Measurements from ENCODE around the gene SAGE1. TPM values are rescaled to one million over a fixed set of nuclear protein-coding genes. Genes with fewer than 3 reads are reported as not detected.
A peak's percentile ranks its signal among the peaks of the same experiment; 100 is the strongest.
"Not testable (repeated sequence)": the region's sequence is repeated elsewhere in the genome, so short reads cannot be mapped to it uniquely, and the experiment has no call there.

SAGE1 gene
- total RNA-seq (2014; rRNA removed; shearing (Covaris generic)) = not detected in 2 replicates

DNA sequence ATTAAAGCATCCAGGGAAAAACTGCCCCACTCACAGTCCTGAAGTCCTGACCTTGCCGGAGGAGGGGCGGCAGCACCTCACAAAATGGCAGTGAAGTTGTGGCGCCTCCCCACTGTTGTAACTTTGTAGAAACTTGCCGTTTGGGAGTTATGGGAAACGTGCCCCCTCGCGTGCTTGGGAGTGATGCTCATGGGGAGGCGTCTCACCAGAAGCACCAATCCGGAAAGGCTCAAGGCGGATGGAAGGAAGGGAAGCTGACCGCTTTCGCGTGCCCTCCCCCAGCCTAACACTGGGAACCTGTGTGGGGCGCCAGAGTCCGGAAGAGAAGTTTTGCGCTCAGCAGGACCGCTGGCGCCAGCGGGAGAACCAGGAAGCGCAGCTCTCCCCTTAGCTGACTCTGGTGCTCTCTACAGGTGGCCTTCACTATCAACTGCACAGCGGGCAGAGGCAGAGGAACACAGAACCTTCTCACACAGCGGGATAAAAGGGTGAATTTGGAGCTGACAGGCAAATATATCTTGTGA, at the start of gene SAGE1, which contains the start of gene CT45A10:
Gene SAGE1 (plus strand): TSS at position 423 of the 524 bp plus-strand sequence. CDS start 2,527 bp downstream, outside the sequence.
Gene CT45A10 (minus strand): TSS at position 151 of the 524 bp plus-strand sequence. CDS start 8,100 bp downstream, outside the sequence.
- no peak for DNase-seq (ENCODE audit: low read depth)

GRCh38 chrX:135854438-135854837, 39.1 kb upstream of the SAGE1 start, which contains the start of gene CT45A8:
TSS of gene CT45A8 (minus strand) at chrX:135854538. CDS start at chrX:135850783, 3,755 bp downstream.
- not testable (repeated sequence) for DNase-seq (ENCODE audit: low read depth)

DNA sequence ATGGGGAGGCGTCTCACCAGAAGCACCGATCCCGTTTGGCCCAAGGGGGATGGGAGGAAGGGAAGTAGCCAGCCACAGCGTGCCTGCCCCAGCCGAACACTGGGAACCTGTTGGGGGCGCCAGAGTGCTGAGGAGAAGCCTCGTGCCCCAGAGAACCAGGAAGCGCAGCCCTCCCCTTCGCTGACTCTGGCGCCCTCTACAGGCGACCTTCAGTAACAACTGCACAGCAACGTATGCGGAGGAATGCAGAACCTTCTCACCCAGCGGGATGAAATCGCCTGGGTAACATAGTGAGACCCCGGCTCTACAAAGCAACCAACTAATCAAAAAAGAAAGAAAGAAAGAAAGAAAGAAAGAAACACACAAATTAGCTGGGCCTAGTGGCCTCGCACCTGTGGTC, 21.8 kb upstream of the SAGE1 start, which contains the start of gene CT45A9:
Gene CT45A9 (minus strand): TSS at position 101 of the 400 bp plus-strand sequence. CDS start 3,751 bp downstream, outside the sequence.
- not testable (repeated sequence) for DNase-seq (ENCODE audit: low read depth)

DNA sequence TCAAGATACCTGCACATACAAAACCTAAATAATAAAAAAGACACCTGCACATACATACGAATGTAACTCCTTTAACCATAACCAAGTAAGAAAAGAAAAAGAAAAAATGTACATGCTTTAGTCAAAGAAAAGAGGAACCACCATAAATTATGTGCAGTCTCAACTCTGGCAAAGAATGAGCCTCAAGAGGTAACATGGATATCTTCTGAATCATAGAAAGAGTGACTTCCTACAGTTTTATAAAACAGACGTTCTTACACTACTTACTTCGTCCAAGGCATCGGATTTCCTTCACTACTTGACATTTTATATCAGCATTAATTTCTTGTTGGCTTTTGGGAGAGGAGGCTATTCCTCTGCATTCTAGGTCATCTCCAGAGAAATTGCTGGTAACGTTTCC, 10.8 kb upstream of the SAGE1 start:
- not testable (repeated sequence) for DNase-seq (ENCODE audit: low read depth)

DNA sequence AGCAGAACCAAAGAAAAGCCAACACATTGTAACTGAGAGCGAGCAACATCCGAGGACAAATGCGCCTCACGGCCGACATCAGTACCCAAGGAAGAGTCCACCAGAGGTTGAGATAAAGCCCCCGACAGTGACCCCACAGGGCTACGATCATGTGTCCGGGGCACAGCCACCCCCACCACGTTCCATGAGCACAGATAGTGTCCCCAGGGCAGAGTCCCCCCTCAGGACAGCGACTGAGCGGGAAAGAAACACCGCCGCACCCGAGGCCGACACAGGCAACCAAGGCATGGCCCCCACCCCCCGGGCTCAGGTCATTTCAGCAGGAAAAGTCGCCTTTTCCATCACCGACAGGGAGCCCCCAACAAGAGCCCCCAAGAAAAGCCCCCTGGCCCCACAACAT, 5.3 kb upstream of the SAGE1 start:
- DNase-seq (ENCODE audit: low read depth) = not testable (repeated sequence)

DNA sequence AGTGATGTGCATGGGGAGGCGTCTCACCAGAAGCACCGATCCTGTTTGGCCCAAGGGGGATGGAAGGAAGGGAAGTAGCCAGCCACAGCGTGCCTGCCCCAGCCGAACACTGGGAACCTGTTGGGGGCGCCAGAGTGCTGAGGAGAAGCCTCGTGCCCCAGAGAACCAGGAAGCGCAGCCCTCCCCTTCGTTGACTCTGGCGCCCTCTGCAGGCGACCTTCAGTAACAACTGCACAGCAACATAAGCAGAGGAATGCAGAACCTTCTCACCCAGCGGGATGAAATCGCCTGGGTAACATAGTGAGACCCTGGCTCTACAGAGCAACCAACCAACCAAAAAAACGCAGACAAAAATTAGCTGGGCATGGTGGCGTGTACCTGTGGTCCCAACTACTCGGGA, 4.5 kb upstream of the SAGE1 start:
- DNase-seq (ENCODE audit: low read depth) = peak; percentile 35

- DNase-seq (ENCODE audit: low read depth) = no peak
These were observed 3.4 kb upstream of the SAGE1 start for GRCh38 chrX:135890087-135890585.

DNA sequence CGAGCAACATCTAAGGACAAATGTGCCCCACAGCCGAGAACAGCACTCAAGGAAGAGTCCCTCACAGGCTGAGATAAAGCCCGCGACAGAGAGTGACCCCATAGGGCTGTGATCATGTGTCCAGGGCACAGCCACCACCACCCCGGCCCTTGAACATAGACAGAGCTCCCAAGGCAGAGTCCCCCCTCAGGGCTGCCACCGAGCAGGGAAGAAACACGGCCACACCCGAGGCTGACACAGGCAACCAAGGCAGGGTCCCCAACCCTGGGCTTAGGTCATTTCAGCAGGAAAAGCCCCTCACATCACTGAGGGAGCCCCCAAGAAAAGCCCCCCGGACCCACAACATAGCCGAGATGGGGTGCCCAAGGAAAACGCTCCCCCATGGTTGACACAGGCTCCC, 735 bp upstream of the SAGE1 start:
- no peak for DNase-seq (ENCODE audit: low read depth)

- no peak for DNase-seq (ENCODE audit: low read depth)
These were observed 16.7 kb downstream of the SAGE1 start for GRCh38 chrX:135910251-135910650.

DNA sequence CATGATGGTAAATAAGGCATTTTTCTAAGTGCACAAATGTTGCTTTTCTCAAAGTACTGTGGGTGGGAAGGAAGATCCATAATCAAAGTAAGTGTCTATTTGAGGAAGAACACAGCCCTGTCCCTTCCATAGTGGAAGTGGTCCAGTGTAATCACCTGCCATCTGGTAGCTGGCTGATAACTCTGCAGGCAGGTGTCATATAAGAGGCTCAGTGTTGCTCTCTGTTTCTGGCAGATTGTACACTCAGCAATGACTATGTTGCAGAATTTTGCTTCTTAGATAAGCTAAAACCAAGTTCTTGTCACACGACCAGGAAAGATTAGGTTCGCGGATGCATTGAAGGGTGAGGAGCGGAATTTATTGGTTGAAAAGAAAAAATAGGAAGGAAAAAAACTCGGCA, 20.9 kb downstream of the SAGE1 start:
- no peak for DNase-seq (ENCODE audit: low read depth)

DNA sequence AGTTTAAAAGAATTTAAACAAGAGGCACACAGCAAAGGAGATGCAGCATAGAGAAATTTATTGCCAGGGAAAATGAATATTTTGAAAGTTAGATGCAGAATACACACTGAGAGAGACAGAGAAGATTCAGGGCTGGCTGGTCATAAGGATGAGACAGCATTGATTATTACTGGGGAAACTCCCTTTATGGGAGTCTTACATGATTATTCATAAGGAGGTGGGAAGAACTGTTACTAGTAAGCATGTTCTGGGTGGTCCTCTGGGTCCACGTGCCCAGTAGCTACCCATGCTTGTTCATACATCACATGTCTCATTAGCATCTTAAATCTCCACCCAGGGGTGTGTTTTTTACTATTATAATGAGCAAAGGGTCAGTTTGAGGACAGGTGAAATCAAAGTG, 27.0 kb downstream of the SAGE1 start:
- not testable (repeated sequence) for DNase-seq (ENCODE audit: low read depth)

DNA sequence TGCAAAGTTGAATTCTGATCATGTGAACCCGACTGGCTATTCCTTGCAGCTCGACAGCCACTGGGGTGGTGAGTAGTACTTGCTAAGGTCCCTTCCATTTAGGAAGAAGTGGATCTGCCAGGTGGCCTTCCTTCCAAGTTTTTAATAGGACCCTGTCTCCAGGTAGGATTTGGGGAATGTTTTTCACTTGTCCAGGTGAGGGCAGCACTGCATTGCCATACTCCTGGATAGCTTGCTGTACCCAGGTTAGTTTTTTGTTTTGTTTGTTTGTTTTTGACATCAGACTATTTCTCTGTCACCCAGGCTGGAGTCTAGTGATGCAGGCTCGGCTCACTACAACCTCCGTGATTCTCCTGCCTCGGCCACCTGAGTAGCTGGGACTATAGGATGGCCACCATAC, 29.8 kb downstream of the SAGE1 start:
- peak; percentile 1 for DNase-seq (ENCODE audit: low read depth)

GRCh38 chrX:135927897-135928296, 34.4 kb downstream of the SAGE1 start:
- DNase-seq (ENCODE audit: low read depth) = no peak

DNA sequence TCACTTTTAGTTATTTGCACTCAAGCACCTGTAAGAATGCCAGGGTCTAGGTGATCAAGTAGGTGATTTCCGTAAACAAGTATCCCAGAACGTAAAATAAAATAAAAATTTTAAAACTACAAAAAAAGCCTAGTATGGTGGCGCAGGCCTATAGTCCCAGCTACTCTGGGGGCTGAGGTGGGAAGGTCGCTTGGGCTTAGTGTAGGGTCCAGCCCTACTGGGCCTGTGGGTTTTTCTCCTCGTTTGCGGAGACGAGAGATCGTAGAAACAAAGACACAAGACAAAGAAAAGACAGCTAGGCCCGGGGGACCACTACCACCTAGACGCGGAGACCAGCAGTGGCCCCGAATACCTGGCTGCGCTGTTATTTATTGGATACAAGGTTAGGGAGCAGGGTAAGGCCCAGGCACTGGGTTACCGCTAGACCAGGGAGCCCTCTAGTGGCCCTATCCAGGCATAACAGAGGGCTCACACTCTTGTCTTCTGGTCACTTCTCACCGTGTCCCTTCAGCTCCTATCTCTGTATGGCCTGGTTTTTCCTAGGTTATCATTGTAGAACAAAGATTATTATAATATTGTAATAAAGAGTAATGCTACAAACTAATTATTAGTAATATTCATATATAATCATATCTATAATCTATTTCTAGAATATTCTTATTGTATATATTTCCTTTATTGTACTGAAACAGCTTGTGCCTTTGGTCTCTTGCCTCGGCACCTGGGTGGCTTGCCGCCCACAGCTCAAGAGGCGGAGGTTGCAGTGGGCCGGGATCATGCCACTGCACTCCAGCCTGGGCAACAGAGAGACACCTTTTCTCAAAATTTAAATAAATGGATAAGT, 38.4 kb downstream of the SAGE1 start:
- DNase-seq (ENCODE audit: low read depth) = peak; percentile 34

GRCh38 chrX:135944486-135944885, 51.0 kb downstream of the SAGE1 start:
- no peak for DNase-seq (ENCODE audit: low read depth)

GRCh38 chrX:135951291-135951690, 57.8 kb downstream of the SAGE1 start:
- DNase-seq (ENCODE audit: low read depth) = no peak

Other genes with a start within 250 kb of the SAGE1 start
- gene CT45A1, start 180.1 kb upstream of the SAGE1 start, total RNA-seq (2014; rRNA removed; shearing (Covaris generic)) = 34.0 and 45.7 TPM in 2 replicates
- 27.2 and 28.3 TPM in 2 replicates for gene CT45A3, start 125.5 kb upstream of the SAGE1 start, total RNA-seq (2014; rRNA removed; shearing (Covaris generic))
- gene CT45A5, start 108.2 kb upstream of the SAGE1 start, total RNA-seq (2014; rRNA removed; shearing (Covaris generic)) = 10.4 and 11.1 TPM in 2 replicates
- 25.1 and 32.5 TPM in 2 replicates for gene CT45A6, start 90.9 kb upstream of the SAGE1 start, total RNA-seq (2014; rRNA removed; shearing (Covaris generic))
- 0.12 and 0.69 TPM in 2 replicates for gene CT45A2, start 73.7 kb upstream of the SAGE1 start, total RNA-seq (2014; rRNA removed; shearing (Covaris generic))
- gene CT45A7, start 56.4 kb upstream of the SAGE1 start, total RNA-seq (2014; rRNA removed; shearing (Covaris generic)) = not detected in 2 replicates
- 0.12 and 0.69 TPM in 2 replicates for gene CT45A8, start 39.2 kb upstream of the SAGE1 start, total RNA-seq (2014; rRNA removed; shearing (Covaris generic))
- gene CT45A9, start 21.9 kb upstream of the SAGE1 start, total RNA-seq (2014; rRNA removed; shearing (Covaris generic)) = not detected in 2 replicates
- gene CT45A10, start 272 bp upstream of the SAGE1 start, total RNA-seq (2014; rRNA removed; shearing (Covaris generic)) = 0.51 and 1.8 TPM in 2 replicates
- 23.1 and 24.0 TPM in 2 replicates for gene MMGT1, start 80.3 kb downstream of the SAGE1 start, total RNA-seq (2014; rRNA removed; shearing (Covaris generic))
- 13.6 and 13.7 TPM in 2 replicates for gene SLC9A6, start 91.7 kb downstream of the SAGE1 start, total RNA-seq (2014; rRNA removed; shearing (Covaris generic))

Data from Daoy (cell line).